HG02798 (cell line): ENCODE results near the gene SPSB4.

ENCODE experiments used
- ATAC-seq: cut with Tn5 transposase; IDR thresholded peaks from one replicate; pipeline ENCODE4 v1.9.1; 2021; ENCODE audit warnings: mild to moderate bottlenecking; ENCODE audit not compliant: unreplicated experiment, poor library complexity

Gene SPSB4

DNA sequence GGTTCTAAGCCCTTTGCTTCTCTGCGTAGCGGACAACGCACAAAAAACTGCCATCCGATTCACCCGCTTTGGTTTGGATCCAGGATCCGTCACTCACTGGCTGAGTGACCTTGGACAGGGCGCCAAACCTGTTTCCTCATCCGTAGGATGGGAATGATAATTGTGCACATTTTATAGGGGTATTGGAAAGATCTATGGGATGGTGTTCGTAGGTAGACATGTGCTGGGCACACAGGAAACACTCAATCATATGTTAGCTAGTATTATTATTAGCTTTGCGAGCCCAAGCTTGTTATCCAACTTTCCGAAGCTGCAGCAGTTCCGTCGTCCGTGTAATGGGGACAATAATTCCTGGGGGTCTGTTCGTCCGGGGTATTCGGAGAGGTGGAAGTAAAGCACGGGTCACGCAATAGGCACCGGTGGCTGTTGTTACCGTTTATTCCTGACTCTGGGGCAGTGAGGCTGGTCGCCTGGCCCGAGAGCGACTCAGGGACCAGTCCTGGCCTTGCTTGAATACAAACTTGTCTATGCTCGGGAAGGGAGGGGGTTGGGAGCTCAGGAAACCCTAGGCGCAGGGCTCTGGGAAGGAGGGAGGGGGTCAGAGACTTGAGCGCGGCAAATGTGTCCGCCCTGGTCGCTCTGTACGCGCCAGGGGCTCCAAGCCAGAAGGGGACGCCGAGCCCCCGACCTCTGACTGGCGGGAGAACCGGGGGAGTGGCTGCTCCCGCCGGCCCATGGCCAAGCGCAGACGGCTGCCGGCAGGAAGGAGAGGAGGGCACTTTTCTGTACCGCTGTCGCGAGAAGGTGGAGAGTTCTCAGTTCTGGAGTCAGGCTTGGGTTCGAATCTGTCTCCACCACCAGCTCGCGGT, 1.3 kb downstream of the SPSB4 start:
- no peak for ATAC-seq

DNA sequence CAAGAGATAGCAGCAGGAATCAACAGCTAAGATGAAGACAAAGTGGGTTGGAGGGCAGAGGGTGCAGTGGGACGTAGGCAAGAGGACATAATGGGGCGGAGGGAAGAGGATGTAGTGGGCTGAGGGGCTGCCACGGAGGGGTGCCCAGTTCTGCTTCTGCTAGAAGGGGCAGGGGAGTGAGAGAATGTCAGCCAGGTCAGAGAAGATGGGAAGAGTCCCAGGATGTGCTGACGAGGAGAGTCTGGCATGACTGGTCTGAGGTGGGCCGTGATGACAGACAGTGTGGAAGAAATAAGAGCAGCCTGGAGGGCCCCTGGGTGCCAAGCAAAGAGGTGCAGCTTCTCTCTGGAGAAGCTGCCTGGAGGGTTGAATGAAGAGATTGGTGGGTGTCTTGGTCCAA, 4.0 kb downstream of the SPSB4 start:
- ATAC-seq: no peak

DNA sequence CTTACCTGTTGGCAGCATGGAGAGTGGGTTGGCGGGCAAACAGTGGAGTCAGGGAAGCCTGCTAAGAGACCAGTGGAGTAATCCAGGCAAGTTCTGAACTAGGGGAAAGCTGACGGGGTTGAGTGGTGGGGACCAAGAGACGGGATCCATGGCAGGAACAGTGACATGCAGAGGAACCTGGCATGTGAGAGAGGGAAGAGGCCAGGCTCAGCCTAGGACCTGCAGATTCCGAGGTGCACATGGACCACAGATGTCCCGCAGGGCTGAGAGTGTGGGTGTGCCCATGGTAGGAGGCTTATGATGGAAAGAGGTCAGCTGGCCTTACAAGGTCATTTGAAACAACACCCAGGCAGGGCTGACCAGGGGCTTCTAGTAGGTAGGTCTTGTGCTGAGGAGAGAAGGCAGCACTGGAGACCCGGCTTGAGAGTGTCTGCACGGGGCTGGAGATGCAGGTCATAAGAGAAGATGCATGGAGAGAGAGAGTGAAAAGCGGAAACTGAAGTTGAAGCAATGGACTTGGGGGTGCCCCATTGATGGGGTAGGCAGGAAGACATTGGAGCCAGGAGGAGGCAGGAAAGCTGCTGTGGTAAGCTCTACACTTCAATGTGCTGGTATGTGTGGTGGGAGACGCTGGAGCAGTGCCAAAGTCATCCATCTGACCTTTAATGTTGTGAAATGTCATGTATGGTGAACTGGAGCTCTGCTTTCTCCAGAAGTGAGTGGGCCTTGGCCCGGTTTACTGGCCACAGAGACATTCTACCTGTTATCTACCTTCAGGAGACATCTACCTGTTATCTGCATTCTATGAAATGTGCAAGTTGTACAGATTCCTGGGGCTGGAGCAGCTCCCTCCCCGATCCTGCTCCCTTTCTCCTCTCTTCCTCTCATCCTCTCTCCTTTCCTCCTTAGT, 4.6 kb downstream of the SPSB4 start:
- no peak for ATAC-seq

DNA sequence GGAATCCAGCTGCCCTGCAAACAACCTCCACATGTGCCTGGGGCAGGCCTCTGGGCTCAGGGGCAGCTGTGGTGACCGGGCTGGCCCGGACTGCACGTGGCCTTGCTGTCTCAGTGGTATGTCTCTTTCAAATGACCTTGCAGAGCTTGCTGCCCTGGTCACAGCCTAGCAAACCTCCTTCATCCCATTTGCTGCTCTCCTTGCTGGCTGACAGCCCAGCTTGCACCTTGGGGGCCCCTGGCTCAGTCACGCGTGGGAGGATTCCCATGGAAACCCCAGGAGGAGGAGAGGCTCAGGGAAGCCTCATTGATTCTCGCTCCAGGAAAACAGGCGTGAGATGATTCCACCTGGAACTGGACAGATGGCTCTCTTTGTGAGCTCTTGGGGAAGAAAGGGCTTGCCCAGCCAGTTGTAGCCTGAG, 5.6 kb downstream of the SPSB4 start:
- ATAC-seq: no peak

DNA sequence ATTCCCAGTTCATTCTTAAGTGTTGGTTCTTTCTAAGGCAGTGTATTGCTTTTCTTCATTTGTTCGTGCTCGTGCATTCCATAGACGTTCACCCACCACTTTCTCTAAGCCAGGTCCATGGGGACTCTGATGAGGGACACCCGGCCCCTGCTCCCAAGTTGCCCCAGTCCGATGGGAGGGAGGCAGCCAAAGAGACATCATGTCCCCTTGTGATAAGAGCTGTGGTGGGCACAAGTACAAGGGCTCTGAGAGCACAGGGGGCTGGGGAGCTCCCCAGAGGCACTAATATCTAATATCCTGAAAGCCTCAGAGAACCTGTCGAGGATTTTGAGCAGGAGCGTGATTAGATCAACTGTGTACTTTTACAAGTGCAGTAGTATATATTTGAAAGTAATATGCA, 6.3 kb downstream of the SPSB4 start:
- no peak for ATAC-seq

DNA sequence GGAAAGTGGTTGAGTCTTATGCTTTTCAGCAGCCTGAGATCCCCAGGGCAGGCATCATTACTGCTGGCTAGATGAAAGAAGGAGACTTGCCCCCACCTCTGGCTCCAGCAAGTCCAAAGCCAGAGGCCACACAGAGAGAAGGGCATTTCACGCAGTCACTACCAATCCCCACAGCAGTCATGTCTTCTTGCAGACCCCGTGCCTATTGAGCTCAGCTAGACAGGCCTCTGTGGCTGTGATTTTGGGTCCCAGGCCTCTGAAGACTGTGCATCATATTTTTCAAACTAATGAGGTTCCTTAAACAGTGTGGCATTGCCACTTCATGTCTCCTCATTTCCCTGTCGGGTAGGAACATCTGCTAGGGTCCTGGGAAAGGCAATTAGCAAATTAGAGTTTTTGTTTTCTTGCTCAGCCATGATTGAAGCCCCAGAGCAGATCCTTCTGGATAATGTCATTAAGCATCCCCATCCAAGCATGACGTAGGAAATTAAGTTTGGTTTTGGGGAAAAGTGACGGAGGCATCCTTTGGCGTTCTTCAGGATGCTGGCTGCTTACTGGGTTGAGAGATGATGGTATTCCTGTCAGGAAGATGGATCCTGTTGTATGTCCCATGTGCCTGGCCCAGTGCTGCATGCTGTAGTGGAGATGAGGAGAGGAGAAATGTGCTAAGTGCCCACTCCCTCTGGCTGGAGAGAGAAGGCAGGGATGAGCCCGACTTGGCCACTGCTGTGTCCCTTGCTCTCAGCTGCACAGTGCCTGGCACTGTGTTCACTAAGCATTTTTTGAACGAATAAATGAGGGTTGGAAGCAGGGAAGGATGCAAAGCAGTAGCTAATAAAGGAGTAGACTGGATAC, 7.0 kb downstream of the SPSB4 start:
- ATAC-seq: no peak

DNA sequence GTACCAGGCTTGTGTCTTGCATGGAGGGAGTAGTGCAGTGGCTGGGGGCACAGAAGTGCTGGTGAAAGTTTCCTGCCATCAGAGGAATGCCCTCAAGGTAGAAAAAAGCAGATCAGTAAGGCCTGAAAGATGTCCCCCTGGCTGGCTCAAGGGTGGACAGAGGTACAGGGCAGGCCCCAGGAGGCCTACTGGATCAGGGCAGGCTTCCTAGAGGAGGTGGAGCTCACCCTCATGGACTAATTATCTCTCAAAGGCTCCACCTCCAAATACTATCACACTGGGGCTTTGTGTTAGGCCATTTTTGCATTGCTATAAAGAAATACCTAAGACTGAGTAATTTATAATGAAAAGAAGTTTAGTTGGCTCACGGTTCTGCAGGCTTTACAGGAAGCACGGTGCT, 7.8 kb downstream of the SPSB4 start:
- ATAC-seq: no peak

DNA sequence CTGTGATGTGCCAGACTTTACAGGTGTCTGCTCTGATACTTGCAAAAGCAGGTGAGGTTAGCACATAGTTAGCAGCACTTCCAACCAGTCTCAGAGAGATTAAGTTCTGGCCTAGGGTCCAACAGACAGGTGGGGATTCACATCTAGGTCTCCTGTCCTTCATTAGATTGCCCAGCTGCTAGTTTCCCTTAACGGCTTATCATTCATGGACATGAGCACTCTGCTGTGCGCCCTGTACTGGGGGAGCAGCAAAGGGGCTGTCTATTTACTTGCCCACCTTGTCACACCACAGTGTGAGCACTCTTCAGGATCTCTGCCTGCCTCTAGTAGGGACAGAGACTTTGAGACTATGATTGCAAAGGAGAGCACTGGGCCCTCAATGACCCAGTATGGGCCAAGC, 8.7 kb downstream of the SPSB4 start:
- ATAC-seq: no peak

DNA sequence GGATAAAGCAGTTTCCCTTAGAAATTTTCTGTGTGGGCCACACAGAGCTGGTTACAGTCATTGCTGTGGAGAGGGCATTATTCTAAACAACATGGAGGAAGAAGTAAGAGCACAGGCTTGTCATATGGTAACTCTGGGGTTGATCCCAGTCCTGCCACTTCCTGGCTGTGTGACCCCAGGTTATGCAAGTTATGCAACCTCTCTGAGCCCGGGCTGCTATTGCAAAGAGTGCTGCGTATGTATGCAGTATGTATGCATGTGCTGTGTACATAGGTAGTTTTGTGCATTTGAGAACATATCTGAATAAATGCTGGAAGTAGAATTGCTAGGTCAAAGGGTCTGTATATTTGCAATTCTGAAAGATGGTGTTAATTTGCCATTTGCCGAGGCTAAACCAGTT, 9.2 kb downstream of the SPSB4 start:
- no peak for ATAC-seq

DNA sequence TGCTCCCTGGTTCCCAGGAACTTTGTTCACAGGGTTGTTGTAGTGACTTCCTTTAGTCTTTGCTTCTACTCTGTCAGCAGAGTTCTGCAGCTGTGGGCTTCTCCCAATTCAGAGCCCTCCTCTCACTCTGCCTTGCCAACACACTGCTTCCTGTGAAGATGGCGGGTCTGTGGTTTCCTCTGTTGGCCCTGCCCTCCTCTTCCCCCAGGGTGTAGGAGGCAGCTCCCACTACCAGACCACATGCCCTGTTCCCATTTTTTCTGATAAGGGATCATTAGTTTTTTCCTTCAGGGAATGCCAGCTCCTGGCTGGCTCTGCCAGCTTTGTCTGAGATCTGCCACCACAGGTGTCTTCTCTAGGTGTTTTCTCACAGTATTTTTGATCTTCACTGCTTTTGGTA, 12.7 kb downstream of the SPSB4 start:
- ATAC-seq: no peak

DNA sequence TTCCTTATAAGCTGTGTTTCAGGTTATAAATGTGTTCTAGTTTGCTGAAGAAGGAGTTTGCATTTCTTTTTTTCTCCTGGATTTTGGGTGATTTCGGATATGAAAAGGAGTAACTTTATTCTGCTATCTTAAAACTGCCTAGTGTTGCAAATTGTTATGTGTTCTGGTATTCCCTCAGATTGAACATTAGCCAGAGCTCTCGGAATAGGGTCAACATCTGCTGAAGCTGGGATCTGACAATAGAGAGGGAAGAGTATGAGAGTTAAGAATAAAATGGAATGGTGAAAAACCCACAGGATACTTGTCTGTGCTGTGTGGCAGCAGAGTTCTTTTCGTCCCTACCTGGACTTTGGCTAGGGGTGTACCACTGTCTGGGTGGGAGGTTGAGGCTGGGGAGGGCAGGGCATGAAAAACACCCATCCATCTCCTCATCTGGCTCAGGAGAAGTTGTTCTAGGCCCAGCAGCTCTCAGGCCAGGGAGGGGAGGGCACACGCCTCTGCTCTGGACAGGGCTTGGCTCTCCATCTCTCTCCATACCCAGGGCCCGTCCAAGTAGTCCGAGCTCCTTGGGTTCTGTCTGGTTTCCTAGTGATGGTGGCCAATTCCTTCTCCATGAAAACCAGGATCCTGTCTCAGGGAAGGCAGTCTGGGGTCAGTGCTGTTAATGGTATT, 13.2 kb downstream of the SPSB4 start:
- no peak for ATAC-seq

DNA sequence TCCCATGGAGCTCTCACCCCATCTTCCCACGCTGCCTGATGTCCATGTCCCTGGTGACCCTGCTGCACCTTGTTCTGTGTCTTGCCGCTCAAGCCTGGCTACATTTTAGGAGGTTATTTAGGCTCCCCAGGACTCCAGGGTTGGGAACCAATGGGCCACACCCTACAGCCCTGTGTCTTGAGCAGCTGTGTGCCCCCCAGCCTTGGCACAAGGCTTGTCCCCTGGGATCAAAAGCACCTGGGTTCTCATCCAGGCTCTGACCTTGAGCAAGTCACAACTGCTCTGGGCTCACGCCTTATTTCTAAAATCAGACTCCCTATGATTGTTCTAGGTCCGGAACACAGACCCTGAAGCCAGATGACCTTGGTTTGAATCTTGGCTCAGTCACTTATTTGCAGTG, 14.1 kb downstream of the SPSB4 start:
- ATAC-seq: no peak

DNA sequence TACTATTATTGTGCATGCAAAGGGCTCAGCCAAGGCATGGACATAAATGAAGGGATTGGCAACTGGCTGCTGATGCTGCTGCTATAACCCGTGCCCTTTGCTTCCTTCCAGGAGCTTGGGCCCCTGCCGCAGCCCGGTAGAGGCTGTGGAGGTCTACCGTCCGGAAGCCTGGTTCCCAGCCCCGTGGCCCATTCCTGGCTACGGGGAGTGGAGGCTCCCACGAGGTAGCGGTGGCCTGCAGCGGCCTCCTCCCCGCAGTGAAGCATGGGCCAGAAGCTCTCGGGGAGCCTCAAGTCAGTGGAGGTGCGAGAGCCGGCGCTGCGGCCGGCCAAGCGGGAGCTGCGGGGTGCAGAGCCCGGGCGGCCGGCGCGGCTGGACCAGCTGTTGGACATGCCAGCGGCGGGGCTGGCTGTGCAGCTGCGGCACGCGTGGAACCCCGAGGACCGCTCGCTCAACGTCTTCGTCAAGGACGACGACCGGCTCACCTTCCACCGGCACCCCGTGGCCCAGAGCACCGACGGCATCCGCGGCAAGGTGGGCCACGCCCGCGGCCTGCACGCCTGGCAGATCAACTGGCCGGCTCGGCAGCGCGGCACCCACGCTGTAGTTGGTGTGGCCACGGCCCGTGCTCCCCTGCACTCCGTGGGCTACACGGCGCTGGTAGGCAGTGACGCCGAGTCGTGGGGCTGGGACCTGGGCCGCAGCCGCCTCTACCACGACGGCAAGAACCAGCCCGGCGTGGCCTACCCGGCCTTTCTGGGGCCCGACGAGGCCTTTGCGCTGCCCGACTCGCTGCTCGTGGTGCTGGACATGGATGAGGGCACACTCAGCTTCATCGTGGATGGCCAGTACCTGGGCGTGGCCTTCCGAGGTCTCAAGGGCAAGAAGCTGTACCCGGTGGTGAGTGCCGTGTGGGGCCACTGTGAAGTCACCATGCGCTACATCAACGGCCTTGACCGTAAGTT, 15.0 kb downstream of the SPSB4 start:
- ATAC-seq: no peak

DNA sequence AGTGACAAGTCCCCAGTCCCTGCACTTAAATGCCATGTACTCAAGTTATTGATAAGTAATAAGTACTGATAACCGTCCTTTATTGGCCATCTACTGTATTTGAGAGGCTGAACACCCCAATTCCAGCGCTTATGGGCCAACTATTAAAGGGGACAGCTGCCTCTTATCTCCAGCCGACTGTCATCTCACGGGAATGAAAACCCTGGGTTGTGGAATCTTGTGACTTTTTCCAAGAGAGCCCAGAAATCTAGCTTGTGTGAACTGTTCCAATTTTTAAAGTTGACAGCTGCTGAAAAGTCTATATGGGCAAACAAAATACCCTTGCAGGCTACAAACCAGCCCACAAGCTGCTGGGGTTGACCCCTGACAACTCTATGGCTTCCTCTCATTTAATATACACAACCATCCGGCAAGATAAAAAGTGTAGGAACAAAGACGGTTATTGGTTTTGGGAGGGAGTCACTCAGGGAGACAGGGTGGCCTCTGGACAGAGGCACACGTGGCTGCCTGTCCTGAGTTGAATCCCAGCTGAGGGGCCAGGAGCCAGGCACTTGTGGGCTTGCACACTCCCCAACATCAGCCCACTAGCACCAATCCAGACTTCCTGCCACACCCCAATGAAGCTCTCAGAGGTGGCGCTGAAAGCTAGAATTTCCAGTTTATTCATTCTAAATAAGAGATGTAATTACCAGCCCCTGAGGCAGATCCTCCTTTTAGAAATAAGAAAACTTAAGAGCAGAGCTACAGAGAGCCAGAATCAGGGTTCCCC, 16.2 kb downstream of the SPSB4 start:
- ATAC-seq: no peak

DNA sequence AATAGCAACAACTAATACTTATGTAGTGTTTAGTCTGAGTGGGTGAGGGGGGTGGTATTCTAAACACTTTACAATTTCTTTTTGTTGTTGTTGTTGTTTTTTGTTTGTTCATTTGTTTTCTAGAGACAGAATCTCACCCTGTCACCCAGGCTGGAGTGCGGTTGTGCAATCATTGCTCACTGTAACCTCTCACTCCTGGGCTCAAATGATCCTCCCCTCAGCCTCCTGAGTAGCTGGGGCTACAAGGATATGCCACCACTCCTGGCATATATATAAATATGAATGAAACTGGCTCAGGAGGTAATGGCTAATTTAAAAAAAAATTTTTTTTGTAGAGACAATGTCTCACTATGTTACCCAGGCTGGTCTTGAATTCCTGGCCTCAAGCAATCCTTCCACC, 19.1 kb downstream of the SPSB4 start:
- ATAC-seq: no peak

DNA sequence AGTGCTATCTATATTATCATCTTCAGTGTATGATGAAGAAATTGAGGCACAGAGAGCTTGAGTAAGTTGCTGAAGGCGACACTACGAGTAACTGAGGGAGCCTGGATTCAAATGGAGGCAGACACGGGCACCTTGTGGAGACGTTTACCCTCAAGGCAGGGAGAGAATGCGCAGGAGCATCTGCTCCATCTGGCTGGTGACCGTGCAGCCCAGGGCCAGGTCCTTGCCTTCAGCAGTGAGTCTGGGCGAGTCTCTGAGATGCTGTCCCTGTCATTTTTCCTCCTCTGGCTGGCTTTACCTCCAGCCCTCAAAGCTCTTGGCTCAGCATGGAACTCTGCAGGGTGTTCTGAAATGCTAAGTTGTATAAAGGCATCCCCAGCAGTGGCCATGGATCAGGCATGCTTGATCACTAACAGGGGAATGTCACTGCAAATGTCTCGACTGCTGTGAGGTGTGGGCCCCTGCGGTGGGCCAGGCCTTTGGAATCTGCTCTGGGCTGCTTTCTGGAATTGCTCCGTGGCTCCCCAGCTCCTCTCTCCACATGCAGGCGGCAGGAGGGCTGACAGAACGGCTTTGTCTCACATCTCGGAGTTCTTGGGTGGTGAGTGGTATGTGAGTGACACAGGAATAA, 19.7 kb downstream of the SPSB4 start:
- no peak for ATAC-seq

DNA sequence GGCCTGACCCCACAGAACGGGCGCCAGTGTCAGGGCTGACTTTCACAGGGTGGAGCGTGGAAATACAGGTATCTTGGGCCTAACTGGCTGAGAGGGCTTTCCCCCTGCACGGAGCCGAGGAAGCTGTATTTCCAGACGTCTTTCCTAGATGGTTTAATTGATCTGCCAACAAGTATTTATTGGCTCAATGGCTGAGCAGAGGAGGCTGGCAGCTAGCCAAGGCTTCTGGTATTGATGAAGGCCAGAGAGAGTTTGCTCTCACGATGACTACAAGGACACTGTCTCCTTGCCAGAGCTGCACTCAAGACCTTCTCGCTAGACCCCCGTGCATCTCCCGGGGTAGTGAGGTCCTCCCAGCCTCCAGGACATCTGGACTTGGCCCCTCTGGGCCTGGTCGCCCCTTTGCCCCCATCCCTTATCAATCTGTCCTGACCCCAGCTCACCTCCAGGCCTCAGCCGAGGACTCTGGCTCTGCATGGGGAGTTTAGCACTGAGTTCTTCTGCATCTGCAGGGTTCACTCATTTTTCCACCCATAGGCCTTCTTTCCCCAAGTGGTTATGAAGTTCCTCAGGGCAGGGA, 20.6 kb downstream of the SPSB4 start:
- no peak for ATAC-seq
